HG02981 (cell line): ENCODE measurements around the gene SLC9A9.

Experiments used
- ATAC-seq: cut with Tn5 transposase; IDR thresholded peaks from one replicate; pipeline ENCODE4 v1.9.1; 2021; ENCODE audit warnings: mild to moderate bottlenecking, moderate library complexity; ENCODE audit not compliant: unreplicated experiment

The SLC9A9 gene

DNA sequence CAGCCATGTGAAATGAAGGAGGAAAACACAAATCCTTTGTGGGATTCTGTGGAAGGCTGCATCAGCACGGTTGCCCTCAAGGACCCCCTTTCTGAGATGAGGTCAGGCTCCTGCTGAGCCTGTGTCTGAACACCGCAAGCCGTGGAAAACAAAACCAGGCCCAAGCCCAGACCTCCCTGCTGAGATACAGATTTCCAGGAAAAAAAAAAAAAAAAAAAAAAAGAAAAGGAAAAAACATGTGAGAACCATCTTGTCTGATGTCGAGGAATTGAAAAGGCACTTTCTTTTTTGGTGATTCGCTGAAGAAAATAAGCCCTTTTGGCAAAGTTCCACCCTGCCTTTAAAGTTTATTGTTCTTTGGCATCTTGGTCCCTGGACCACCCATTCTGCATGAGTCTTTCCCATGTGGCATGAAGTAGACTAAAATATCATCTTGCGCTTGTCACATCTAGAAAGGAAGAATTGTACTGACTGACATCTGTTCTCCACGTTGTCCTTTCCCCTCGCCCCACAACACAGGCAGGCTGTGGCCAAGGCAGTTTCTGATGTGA, 611.1 kb downstream of the SLC9A9 start:
- no peak for ATAC-seq

- ATAC-seq: no peak
These were observed 611.9 kb downstream of the SLC9A9 start for GRCh38 chr3:143236226-143236964.

GRCh38 chr3:143235614-143236204, 612.6 kb downstream of the SLC9A9 start:
- ATAC-seq: no peak

DNA sequence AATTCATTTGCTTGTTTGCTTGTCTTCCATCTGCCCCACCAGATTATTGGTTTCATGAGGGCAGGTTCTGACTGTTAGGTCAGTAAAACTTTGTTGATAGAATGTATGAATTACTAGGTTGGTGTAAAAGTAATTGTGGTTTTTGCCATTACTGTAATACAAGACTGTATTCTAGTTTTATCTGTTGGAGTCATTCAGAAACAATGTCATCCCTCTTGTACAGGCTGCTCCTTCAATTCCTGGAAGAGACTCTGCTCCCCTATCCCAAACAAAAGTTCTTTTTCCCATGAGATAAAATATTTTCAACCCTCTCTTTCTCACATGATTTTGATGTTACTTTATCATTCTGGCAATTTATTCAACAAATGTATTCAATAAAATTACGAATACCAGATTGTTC, 613.7 kb downstream of the SLC9A9 start:
- no peak for ATAC-seq

DNA sequence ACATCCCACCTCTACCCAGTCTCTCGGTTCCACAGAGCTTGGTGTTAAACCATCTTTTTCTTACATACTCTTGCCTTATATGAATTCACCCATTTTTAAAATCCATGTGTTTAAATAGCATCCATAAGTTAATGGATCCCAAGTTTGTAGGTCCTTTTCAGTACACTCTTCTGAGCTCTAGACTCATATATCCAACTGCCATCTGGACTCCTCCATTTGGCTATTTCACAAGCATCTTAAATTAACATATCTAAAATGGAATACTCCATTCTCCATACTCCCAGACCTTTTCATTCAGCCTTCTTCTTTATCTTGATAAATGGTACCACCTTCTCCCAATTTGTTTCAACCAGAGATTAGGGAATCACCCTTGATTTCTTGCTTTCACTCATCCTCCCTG, 615.3 kb downstream of the SLC9A9 start:
- ATAC-seq: no peak

DNA sequence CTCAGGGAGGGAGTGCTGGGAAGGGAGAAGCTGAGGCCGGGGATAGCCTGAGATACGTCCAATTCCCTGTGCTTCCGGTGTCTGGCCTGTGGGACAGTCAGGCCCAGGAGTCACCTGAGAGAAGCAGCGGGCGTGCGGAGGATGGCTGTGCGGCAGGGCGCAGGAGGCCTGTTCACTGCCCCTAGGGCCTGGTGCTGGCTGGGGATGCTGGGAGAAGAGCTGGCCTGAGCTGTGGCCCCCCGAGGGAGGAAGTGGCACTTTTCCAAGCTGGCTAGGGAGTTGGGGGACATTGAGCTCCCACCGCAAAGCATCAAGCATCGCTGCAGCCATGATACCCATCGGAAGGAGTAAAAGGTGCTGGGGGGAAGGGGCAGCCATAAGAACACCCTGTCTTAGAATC, 619.9 kb downstream of the SLC9A9 start:
- ATAC-seq: no peak

DNA sequence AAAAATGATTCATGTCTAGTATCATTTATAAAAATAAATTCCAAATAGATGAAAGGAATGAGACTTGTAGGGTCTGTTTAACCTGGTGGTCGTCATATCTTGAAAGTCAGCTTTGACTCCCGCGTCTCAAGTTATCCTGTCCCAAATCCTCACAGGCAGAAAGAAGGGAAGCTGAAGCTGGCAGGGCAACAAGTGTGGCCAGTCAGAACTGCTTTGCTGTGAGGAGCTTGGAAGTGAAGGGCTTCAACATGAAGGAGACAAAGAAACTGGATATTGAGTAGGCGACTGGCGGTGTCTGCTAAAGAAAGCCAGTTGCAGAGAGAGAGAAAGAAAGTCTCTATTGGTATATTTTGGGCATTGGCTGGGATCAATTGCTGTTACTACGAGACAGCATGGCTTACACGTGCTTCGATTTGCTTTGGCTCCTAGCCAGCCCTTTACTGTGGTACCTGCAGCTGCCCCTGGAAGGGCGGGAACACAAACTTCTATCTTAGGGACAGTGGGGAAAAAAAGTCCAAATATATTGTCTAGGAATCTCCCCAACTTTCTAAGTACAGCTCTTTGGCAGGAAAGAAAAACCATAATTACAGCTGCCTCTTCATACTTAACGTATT, 621.5 kb downstream of the SLC9A9 start:
- no peak for ATAC-seq

GRCh38 chr3:143224716-143225115, 623.6 kb downstream of the SLC9A9 start:
- ATAC-seq: no peak

- no peak for ATAC-seq
These were observed 625.3 kb downstream of the SLC9A9 start for GRCh38 chr3:143222981-143223380.

GRCh38 chr3:143222505-143222904, 625.8 kb downstream of the SLC9A9 start:
- no peak for ATAC-seq

GRCh38 chr3:143221446-143221845, 626.8 kb downstream of the SLC9A9 start:
- no peak for ATAC-seq

GRCh38 chr3:143220741-143221140, 627.5 kb downstream of the SLC9A9 start:
- no peak for ATAC-seq

- ATAC-seq: no peak
These were observed 630.0 kb downstream of the SLC9A9 start for GRCh38 chr3:143218166-143218835.

- ATAC-seq: no peak
These were observed 631.0 kb downstream of the SLC9A9 start for GRCh38 chr3:143217283-143217682.

GRCh38 chr3:143216709-143217182, 631.5 kb downstream of the SLC9A9 start:
- no peak for ATAC-seq
